ENCODE measurements around the gene SFTPA1. TPM values are rescaled to one million over a fixed set of nuclear protein-coding genes. Genes with fewer than 3 reads are reported as not detected.
"Not testable (repeated sequence)": the region's sequence is repeated elsewhere in the genome, so short reads cannot be mapped to it uniquely, and the experiment has no call there.

Gene SFTPA1
- polyA plus RNA-seq, 1 experiment: not detected

GRCh38 chr10:79585870-79586527 lies 24.7 kb upstream of the SFTPA1 start:
- ChIA-PET POLR2A (no interaction called here), CTCF (no interaction called here)
- no peak for TF ChIP-seq CTCF (IDR thresholded peaks at IDR 0.05; ENCODE audit: low read depth, low read length)
- Histone ChIP-seq H3K4me3 (ENCODE audit: low read depth, low read length) (no peak overlapping the region), H3K9me3 (ENCODE audit: control insufficient read depth, insufficient read depth, low read length) (no peaks in the 10 kb centered on the region), H3K27ac (ENCODE audit: low read depth, low read length) (no peak overlapping the region), H3K27me3 (ENCODE audit: control insufficient read depth, insufficient read depth, low read length) (peaks cover 30% of the 10 kb centered on the region)
- no peak for DNase-seq (ENCODE audit: low read depth, low spot score)

GRCh38 chr10:79586933-79587332 lies 23.8 kb upstream of the SFTPA1 start:
- peaks cover 28% of the 10 kb centered on the region for H3K27me3 ChIP-seq (ENCODE audit: control insufficient read depth, insufficient read depth, low read length)
- H3K9me3 ChIP-seq (ENCODE audit: control insufficient read depth, insufficient read depth, low read length): no peaks in the 10 kb centered on the region
- no peak for DNase-seq (ENCODE audit: low read depth, low spot score)
- POLR2A ChIA-PET: no interaction called here
- no peak overlapping the region for H3K4me3 ChIP-seq (ENCODE audit: low read depth, low read length)
- TF ChIP-seq CTCF (IDR thresholded peaks at IDR 0.05; ENCODE audit: low read depth, low read length): no peak
- no peak overlapping the region for H3K27ac ChIP-seq (ENCODE audit: low read depth, low read length)
- CTCF ChIA-PET: no interaction called here

GRCh38 chr10:79588800-79589199 lies 21.9 kb upstream of the SFTPA1 start:
- ChIA-PET CTCF (no interaction called here), POLR2A (no interaction called here)
- no peaks in the 10 kb centered on the region for H3K9me3 ChIP-seq (ENCODE audit: control insufficient read depth, insufficient read depth, low read length)
- peaks cover 24% of the 10 kb centered on the region for H3K27me3 ChIP-seq (ENCODE audit: control insufficient read depth, insufficient read depth, low read length)
- H3K27ac ChIP-seq (ENCODE audit: low read depth, low read length): no peak overlapping the region
- DNase-seq (ENCODE audit: low read depth, low spot score): no peak
- TF ChIP-seq CTCF (IDR thresholded peaks at IDR 0.05; ENCODE audit: low read depth, low read length): no peak
- no peak overlapping the region for H3K4me3 ChIP-seq (ENCODE audit: low read depth, low read length)

- H3K4me3 ChIP-seq (ENCODE audit: low read depth, low read length): no peak overlapping the region
- H3K9me3 ChIP-seq (ENCODE audit: control insufficient read depth, insufficient read depth, low read length): no peaks in the 10 kb centered on the region
- ChIA-PET POLR2A (no interaction called here), CTCF (no interaction called here)
- no peak for DNase-seq (ENCODE audit: low read depth, low spot score)
- H3K27ac ChIP-seq (ENCODE audit: low read depth, low read length): no peak overlapping the region
- no peak for TF ChIP-seq CTCF (IDR thresholded peaks at IDR 0.05; ENCODE audit: low read depth, low read length)
- peaks cover 15% of the 10 kb centered on the region for H3K27me3 ChIP-seq (ENCODE audit: control insufficient read depth, insufficient read depth, low read length)
Measured at GRCh38 chr10:79593377-79593776, 17.4 kb upstream of the SFTPA1 start.

- CTCF ChIA-PET; H3K4me3 ChIP-seq (ENCODE audit: low read depth, low read length); POLR2A ChIA-PET; H3K9me3 ChIP-seq (ENCODE audit: control insufficient read depth, insufficient read depth, low read length); DNase-seq (ENCODE audit: low read depth, low spot score); H3K27ac ChIP-seq (ENCODE audit: low read depth, low read length): not testable (repeated sequence)
- peaks cover 11% of the 10 kb centered on the region for H3K27me3 ChIP-seq (ENCODE audit: control insufficient read depth, insufficient read depth, low read length)
Measured at GRCh38 chr10:79594565-79594964, 16.2 kb upstream of the SFTPA1 start.

GRCh38 chr10:79595510-79595909 lies 15.2 kb upstream of the SFTPA1 start:
- H3K9me3 ChIP-seq (ENCODE audit: control insufficient read depth, insufficient read depth, low read length): no peaks in the 10 kb centered on the region
- POLR2A ChIA-PET: no interaction called here
- TF ChIP-seq CTCF (IDR thresholded peaks at IDR 0.05; ENCODE audit: low read depth, low read length): no peak
- H3K27me3 ChIP-seq (ENCODE audit: control insufficient read depth, insufficient read depth, low read length): peaks cover 11% of the 10 kb centered on the region
- no peak overlapping the region for H3K4me3 ChIP-seq (ENCODE audit: low read depth, low read length)
- CTCF ChIA-PET: no interaction called here
- H3K27ac ChIP-seq (ENCODE audit: low read depth, low read length): no peak overlapping the region
- no peak for DNase-seq (ENCODE audit: low read depth, low spot score)

- H3K4me3 ChIP-seq (ENCODE audit: low read depth, low read length); CTCF ChIA-PET; DNase-seq (ENCODE audit: low read depth, low spot score); POLR2A ChIA-PET; H3K27ac ChIP-seq (ENCODE audit: low read depth, low read length); H3K9me3 ChIP-seq (ENCODE audit: control insufficient read depth, insufficient read depth, low read length): not testable (repeated sequence)
- peaks cover 19% of the 10 kb centered on the region for H3K27me3 ChIP-seq (ENCODE audit: control insufficient read depth, insufficient read depth, low read length)
Measured at GRCh38 chr10:79599644-79600043, 11.1 kb upstream of the SFTPA1 start.

Measured in AG04450 (cell line).